ENCODE data around the gene NRSN2. TPM values are rescaled to one million over a fixed set of nuclear protein-coding genes. Genes with fewer than 3 reads are reported as not detected.
A peak's percentile ranks its signal among the peaks of the same experiment; 100 is the strongest.

Gene NRSN2
- polyA plus RNA-seq, 1 experiment = 35.6 TPM

DNA sequence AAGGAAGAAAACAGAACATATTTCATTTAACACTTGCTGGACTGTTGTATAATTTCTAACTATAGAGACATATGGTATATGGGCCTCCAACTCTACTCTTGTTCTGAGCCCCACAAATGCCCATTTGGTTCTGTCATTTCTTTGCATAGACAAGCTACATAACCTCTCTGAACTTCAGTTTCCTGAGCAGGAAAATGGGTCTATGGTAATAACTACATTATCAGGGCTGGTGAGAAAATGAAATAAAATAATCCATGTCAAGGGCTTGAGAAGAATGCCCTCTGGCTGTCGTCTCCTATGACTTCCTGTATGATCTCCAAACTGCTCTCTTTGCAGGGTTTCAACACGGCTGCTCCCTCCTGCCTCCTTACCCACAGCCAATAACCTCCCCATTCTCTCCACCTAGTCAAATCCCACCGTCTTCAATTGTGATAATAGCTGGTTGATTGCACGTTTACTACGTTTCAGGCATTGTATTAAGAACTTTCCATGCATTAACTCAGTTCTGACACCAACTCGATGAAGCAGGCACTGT lies 37.5 kb upstream of the NRSN2 start:
- ChIA-PET POLR2A (interaction anchor here (1.4 to 2.2 kb wide), 5 partner anchors 9 to 37 kb away, joined by 4 to 17 read pairs (median 8); partner anchors contain the start of genes NRSN2 and SOX12), CTCF (interaction anchor here (1.4 to 1.9 kb wide), 3 partner anchors 13 to 45 kb away, joined by 3 to 6 read pairs (median 5); no protein-coding TSS in a partner anchor)
- Histone ChIP-seq H3K27ac (ENCODE audit: low read depth, low read length) (peak overlapping the region; percentile 97), H3K4me3 (ENCODE audit: low read depth, low read length) (peak overlapping the region; percentile 60), H3K27me3 (ENCODE audit: control insufficient read depth, insufficient read depth, low read length) (no peaks in the 10 kb centered on the region), H3K9me3 (ENCODE audit: control insufficient read depth, insufficient read depth, low read length) (no peaks in the 10 kb centered on the region)
- TF ChIP-seq, protein P1, sequence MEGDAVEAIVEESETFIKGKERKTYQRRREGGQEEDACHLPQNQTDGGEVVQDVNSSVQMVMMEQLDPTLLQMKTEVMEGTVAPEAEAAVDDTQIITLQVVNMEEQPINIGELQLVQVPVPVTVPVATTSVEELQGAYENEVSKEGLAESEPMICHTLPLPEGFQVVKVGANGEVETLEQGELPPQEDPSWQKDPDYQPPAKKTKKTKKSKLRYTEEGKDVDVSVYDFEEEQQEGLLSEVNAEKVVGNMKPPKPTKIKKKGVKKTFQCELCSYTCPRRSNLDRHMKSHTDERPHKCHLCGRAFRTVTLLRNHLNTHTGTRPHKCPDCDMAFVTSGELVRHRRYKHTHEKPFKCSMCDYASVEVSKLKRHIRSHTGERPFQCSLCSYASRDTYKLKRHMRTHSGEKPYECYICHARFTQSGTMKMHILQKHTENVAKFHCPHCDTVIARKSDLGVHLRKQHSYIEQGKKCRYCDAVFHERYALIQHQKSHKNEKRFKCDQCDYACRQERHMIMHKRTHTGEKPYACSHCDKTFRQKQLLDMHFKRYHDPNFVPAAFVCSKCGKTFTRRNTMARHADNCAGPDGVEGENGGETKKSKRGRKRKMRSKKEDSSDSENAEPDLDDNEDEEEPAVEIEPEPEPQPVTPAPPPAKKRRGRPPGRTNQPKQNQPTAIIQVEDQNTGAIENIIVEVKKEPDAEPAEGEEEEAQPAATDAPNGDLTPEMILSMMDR (IDR thresholded peaks at IDR 0.05; ENCODE audit: low read depth, low read length) = no peak
- DNase-seq (ENCODE audit: low read depth, low spot score) = no peak

- ChIA-PET CTCF (interaction anchor here (0.6 to 2.1 kb wide), 5 partner anchors 12 to 116 kb away, joined by 3 to 7 read pairs (median 5); no protein-coding TSS in a partner anchor), POLR2A (interaction anchor here (0.6 to 2.2 kb wide), 8 partner anchors 9 to 36 kb away, joined by 4 to 17 read pairs (median 4); partner anchors contain the start of genes NRSN2 and SOX12)
- Histone ChIP-seq H3K27me3 (ENCODE audit: control insufficient read depth, insufficient read depth, low read length) (no peaks in the 10 kb centered on the region), H3K4me3 (ENCODE audit: low read depth, low read length) (peak overlapping the region; percentile 60), H3K27ac (ENCODE audit: low read depth, low read length) (peak overlapping the region; percentile 97), H3K9me3 (ENCODE audit: control insufficient read depth, insufficient read depth, low read length) (no peaks in the 10 kb centered on the region)
- DNase-seq (ENCODE audit: low read depth, low spot score) = peak; percentile 99
- TF ChIP-seq, protein P1 (IDR thresholded peaks at IDR 0.05; ENCODE audit: low read depth, low read length) = no peak
These were observed 36.9 kb upstream of the NRSN2 start for GRCh38 chr20:309841-310644.

- H3K27ac ChIP-seq (ENCODE audit: low read depth, low read length) = no peak overlapping the region
- H3K9me3 ChIP-seq (ENCODE audit: control insufficient read depth, insufficient read depth, low read length) = no peaks in the 10 kb centered on the region
- TF ChIP-seq, protein P1 (IDR thresholded peaks at IDR 0.05; ENCODE audit: low read depth, low read length) = no peak
- no peaks in the 10 kb centered on the region for H3K27me3 ChIP-seq (ENCODE audit: control insufficient read depth, insufficient read depth, low read length)
- POLR2A ChIA-PET = interaction anchor here (0.6 to 2.2 kb wide), 8 partner anchors 9 to 36 kb away, joined by 4 to 17 read pairs (median 4); partner anchors contain the start of genes NRSN2 and SOX12
- CTCF ChIA-PET = interaction anchor here (0.6 to 2.1 kb wide), 4 partner anchors 11 to 115 kb away, joined by 3 to 7 read pairs (median 5); no protein-coding TSS in a partner anchor
- no peak for DNase-seq (ENCODE audit: low read depth, low spot score)
- no peak overlapping the region for H3K4me3 ChIP-seq (ENCODE audit: low read depth, low read length)
These were observed 36.3 kb upstream of the NRSN2 start for GRCh38 chr20:310645-311044.

- no peak overlapping the region for H3K27ac ChIP-seq (ENCODE audit: low read depth, low read length)
- ChIA-PET CTCF (interaction anchor here (2.0 to 2.1 kb wide), 2 partner anchors 13 to 19 kb away, joined by 7 to 8 read pairs; no protein-coding TSS in a partner anchor), POLR2A (interaction anchor here (3.2 kb wide), 1 partner anchor 13 kb away, joined by 13 read pairs; the partner anchor contains the start of gene SOX12)
- H3K4me3 ChIP-seq (ENCODE audit: low read depth, low read length) = no peak overlapping the region
- no peaks in the 10 kb centered on the region for H3K9me3 ChIP-seq (ENCODE audit: control insufficient read depth, insufficient read depth, low read length)
- no peak for DNase-seq (ENCODE audit: low read depth, low spot score)
- TF ChIP-seq, protein P1 (IDR thresholded peaks at IDR 0.05; ENCODE audit: low read depth, low read length) = no peak
- no peaks in the 10 kb centered on the region for H3K27me3 ChIP-seq (ENCODE audit: control insufficient read depth, insufficient read depth, low read length)
These were observed 35.3 kb upstream of the NRSN2 start for GRCh38 chr20:311609-312008.

Data from AG04450 (cell line).